ELF-1 (cell line): ENCODE data around the gene ACSBG1.

ENCODE experiments used
- DNase-seq: peaks from one replicate; pipeline ENCODE4 v3.0.0-alpha.2; 2016; ENCODE audit warnings: low read depth, low spot score

The ACSBG1 gene, protein sequence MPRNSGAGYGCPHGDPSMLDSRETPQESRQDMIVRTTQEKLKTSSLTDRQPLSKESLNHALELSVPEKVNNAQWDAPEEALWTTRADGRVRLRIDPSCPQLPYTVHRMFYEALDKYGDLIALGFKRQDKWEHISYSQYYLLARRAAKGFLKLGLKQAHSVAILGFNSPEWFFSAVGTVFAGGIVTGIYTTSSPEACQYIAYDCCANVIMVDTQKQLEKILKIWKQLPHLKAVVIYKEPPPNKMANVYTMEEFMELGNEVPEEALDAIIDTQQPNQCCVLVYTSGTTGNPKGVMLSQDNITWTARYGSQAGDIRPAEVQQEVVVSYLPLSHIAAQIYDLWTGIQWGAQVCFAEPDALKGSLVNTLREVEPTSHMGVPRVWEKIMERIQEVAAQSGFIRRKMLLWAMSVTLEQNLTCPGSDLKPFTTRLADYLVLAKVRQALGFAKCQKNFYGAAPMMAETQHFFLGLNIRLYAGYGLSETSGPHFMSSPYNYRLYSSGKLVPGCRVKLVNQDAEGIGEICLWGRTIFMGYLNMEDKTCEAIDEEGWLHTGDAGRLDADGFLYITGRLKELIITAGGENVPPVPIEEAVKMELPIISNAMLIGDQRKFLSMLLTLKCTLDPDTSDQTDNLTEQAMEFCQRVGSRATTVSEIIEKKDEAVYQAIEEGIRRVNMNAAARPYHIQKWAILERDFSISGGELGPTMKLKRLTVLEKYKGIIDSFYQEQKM

DNA sequence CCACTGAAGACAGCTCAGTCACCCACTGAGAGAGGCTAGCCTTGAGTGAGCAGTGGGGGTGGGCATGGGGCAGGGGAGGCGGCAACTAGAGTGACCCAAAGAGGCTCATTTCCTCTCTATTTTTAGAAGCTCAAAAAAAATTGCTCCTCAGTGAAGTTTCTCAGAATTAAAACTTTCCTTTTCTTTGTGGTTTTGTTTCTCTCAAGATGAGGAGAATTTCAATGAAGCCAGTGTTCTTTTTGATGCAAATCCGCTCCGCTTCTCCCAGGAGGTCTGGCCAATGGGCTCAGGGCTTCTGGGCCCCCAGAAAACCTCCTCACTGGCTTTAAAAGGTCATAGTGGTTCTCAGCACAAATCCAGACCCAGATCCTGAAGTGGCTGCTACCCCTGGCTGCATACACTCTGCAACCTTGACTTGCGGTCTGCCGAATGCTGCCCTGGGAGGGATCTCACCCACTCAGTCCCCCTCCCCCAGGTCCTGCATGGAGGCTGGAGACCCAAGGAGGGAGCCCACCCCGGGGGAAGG is at the start of gene ACSBG1:
Gene ACSBG1, minus strand, starts transcription at position 51 of the 526 bp plus-strand sequence. CDS start 64 bp downstream, outside the sequence.
- no peak for DNase-seq

DNA sequence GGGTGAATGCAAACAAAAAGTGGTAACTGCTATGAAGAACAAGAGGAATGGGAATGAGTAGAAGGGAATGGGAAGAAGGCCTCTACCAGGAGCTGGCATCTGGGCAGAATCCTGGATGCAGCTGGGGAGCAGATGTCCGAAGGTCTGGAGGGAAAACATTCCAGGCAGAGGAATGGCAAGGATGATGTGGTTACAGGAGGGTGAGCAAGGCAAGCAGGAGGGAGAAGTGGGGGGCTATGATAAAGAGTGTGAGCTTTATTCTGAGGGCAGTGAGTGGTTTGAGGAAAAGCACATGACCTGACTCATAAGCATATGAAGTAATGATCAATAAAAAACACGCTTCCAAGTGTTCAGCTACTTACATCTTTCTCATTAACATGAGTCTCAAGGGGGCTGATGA is 48.0 kb upstream of the ACSBG1 start:
- DNase-seq, result no peak

DNA sequence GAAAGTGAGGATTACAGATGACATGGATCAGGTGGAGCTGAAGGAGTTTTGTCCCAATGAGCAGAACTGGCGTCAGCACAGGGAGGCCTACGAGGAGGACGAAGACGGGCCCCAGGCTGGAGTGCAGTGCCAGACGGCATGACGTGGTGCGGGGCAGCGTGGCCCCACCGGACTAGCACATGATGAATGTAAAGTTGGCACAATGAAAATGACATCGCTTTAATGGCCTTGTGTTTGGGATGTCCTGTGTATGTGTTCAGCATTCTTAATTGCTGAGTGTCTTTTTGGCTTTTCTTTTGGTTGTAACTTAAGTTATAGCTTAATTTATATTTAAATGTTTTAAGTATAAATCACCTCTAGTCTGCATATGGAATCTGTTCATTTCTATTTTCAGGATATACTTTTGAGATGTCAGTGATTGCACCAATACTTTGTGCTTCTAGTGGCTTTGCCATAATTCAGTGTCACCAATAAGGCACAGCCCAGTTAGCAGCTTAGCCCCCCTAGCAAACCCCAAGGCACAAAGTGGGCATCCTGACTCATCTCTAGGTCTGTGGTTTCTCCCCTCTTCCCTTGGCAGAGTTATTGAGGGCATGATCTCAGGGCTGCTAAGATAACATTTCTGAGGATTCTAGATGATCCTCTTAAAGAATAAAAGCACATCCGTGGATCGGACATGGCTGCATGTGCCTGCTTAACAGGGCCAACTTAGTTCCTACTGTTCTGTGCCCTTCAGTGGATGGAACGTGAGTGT is 46.1 kb upstream of the ACSBG1 start:
- no peak for DNase-seq

DNA sequence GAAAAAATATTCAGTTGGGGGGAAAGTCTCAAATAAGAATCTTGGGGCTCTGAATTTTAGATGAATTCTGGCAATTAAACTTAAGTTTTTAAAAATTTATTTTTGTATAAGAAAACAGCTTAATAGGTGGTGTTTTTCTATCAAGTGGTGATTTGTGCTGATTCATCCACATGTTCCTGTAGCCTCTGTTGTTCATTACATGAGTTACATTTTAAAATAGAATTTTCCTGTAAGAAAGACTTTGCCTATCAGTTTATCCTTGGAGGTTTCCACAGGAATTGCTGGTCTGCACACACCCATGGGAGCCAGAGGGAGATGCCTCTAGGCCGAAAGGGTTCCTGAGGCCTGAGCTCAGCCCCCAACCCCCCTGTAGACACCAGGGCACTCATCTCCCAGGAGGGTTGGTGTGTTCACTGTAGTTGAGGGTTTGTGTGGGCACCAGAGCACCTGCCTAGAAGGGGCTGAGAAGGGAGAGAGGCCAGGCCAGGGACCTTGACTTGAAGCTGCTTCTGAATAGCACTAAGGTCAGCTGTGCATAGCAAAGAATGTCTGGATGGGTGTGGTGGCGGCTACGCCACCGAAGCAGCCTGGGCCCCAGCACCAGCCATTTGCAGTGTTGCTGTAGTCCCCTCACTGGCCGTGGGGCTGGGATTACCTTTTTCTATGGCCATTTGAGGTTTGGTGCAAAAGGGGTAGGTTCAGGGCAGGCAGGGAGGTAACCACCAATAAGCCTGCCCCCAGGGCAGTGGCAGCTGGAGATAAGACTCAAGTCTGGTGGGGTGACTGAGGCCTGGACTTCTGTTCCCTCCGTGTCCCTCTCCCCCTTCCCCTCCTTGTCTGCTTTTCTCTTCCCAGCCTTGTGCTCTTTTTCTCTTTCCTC is 41.9 kb upstream of the ACSBG1 start:
- peak; percentile 48 for DNase-seq

DNA sequence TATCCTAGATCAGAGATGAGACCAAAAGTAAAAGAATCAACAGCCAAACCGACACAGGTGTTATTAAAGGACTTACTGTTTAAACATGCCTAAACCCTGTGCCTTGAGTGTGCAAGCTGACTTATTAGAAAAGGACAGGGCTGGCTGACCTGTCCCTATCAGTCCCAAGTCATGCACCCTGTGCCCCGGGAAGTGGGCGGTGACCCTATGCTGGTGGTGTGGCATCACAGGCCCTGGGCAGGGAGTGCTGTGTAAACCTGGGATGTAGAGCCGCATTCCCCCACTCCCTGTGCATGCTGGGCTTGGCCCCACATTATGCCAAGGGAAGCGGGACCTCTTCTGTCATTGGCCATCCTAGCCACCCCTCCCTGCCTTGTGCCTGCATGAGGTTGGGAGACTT is 40.6 kb upstream of the ACSBG1 start:
- no peak for DNase-seq

DNA sequence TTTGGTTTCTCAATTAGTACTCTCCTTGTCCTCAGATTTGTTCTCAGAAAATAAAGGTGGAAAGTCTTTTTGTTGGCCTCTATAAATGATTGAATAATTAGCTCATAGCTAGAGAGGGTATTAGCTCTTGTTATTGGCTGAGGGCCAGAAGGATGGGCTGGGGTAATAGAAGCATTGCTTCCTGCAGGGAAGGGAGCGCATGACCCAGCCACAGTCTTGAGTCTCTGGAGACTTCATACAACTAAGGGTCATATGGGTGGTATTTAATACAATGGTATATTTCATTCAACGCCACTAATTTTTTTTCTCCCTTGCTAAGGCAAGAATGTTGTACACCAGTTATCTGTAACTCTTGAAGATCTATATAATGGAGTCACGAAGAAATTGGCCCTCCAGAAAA is 38.4 kb upstream of the ACSBG1 start:
- DNase-seq, result no peak

DNA sequence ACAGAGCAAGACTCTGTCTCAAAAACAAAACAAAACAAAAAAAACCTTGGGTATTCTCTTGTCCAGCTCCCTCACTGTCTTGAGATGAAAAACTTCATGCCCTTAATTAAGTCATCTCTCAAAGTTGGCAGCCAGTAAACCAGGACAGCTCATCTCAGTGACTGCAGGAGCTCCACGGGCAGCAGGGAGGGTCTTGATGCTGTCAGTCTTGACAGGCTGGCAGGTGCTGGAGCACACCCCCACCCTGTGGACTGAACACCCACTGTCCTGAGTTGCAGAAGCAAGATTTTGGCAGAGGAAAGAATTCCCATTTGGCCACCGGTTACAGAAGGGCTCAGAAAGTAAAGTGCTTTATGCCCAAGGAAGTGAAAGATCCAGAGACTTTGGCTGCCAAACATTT is 38.0 kb upstream of the ACSBG1 start:
- no peak for DNase-seq

DNA sequence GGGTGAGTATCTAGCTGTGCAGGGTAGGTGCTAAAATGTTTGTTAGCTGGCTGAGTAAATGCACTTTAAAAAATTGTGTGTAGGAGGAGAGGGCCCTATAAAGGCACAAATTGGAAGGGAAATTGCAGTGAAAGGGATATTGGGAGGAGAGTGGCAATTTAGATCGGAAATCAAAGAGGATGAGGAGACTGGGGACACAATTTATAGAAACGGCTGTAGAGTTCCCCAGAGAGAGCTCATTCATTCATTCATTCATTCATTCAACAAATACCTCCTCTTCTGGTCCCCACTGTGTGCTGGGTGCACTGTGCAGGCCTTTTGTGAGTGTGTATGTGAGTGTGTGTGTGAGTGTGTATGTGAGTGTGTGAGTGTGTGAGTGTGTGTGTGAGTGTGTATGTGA is 32.4 kb upstream of the ACSBG1 start:
- no peak for DNase-seq

DNA sequence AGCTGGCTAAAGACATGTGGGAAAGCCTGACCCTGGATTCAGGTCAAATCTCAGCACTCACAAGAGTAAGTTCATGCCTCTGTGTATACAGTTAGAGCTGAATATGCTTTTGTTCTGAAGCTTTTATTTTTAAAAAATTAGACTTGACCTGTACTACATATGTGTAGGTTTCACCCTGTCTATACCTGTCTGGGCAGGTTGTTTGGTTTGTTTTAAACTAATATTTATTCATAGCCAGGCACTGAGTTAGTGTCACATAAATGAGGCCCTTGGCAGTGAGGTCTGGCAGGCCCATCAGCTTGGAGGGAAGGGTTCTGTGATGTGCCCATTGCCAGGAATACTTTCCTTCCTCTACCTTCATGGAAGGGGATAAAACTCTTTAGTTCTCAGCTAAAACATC is 31.9 kb upstream of the ACSBG1 start:
- no peak for DNase-seq

DNA sequence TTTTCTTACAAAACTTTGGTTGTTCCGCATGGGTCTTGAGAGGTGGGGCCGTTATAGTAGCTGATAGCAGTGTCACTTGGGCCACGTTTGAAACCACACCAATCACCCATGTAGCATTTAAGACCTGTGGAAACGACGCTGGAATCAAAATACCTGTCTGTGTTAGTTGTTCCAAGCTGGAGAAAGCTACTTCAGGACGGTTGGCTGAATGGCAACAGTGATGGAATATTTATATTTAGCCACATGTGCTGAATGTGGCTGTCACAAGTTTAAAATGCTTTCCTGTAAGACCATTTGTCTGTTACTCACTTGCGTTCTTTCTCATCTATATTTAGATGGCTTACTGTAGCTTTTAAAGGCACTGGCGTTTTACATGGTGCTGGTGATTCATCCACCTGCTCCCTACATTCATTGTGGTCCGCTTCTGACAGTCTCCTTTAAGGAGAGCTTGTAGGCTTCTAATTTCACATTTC is 31.4 kb upstream of the ACSBG1 start:
- no peak for DNase-seq

DNA sequence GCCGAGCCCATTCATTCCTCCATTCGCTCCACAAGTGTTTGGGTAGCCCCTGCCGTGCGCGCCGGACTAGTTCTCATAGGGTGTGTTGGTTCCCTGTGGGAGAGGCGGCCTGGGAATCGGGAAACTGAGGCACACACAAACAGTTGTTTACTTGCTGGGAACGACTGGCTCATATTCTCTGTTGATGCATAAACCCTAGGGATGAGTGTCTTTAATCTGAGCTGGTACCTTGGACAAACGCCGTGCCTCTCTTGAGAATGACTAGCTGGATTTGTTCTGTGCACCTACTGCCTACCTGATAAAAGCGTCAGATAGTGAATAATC is 30.7 kb upstream of the ACSBG1 start:
- no peak for DNase-seq

DNA sequence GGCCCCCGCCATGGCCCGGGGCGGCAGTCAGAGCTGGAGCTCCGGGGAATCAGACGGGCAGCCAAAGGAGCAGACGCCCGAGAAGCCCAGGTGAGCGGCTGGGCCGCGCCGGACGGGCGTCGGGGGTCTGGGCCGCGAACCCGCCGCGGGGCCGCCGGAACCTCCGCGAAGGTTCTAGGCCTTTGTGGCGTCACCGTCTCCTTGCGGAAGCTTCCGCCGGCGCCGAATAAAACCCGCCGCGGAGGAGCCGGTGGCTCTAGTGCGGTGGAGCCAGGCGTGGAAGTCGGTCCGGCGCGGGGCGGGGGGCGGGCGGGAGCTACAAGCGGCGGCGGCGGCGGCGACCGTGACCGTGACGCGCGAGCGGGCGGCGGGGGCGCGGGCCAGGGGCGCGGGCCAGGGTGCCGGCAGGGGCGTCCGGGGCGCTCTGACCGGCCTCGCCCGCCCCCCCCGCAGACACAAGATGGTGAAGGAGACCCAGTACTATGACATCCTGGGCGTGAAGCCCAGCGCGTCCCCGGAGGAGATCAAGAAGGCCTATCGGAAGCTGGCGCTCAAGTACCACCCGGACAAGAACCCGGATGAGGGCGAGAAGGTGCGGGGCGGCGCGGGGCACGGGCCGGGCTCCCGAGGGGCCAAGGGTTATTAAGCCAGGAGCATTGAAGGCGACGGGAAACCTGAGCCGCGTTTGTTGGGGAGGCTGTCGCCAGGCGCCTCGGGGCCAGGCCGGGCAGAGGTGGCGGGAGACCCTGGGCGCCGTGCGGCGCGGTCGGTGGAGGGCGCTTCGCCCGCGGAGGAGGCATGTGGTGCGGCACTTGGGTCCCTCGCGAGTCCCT is 30.2 kb upstream of the ACSBG1 start, which contains the start of gene DNAJA4:
Gene DNAJA4, plus strand, starts transcription at position 259 of the 833 bp plus-strand sequence. Its CDS starts 202 bp downstream, at position 461.
- DNase-seq, result peak; percentile 62

DNA sequence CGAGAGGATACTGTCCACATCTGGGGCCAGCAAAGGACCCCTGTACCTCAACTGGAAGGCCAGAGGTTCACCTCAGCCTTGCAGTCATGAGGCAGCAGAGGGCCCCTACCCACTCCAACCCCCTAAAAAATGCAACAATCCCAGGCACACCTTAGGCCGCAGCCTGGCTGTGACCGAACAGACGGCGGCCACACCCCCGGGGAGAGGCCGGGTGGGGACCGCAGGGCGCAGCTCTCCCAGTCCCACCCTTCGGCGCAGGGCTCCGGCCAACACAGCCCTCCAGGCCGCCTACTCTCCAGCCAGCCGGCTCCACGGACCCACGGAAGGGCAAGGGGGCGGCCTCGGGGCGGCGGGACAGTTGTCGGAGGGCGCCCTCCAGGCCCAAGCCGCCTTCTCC is 29.5 kb upstream of the ACSBG1 start:
- DNase-seq, result no peak

DNA sequence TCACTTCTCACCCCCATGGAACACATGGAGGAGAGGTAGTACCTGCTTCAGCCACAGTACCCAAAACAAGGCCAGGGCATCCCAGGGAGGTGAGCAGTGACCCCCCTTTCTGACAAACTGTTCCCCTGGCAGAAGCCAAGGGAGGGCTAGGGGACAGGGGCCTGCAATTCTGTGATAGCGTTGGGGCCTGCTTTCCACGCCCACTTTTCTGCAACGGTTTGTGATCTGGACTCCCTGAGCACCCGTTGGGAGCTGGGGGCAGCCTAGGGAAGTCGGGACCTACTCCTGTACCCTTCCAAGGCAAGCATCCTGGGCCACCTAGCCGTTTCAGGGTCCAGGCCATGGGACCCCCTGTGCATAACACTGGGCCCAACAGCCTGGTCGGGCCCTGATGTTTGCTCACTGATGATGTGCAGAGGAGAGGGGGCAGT is 29.0 kb upstream of the ACSBG1 start:
- DNase-seq, result no peak

DNA sequence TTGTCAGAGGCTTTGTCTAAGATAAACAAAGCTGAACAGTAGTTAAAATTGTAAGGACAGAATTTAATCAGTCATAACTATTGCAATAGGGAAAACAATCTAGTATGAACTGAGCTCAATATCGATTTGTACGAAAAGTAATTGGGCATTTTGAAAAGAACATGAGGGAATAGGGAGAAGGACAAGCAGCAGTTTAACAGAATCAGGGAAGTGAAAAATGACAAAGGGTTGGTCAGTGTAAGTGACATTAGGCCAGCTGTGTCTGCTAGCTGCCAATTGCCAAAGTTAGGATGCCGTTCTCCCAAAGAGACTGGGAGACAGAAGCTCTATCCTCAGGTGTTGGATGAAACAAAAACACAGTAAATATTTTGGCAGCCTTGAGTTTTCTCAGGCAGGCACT is 26.7 kb upstream of the ACSBG1 start:
- no peak for DNase-seq

DNA sequence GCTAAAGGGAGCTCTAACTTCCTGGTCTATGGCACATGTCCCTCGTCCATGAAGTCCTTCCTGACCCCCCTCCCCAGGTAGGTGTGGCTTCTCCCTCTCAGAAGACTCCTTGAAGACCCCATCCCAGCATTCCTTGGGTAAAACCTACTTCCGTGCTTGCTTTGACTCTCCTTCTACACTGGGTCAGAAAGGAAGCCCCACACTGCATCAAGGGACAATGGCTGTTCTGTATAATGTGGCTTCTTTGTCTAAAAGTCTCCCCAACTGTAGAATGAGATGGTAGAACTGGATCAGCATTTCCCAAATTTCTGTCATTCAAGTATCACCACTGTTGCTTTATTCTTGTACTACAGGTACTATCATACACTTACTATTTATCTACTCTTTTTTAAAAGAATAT is 26.1 kb upstream of the ACSBG1 start:
- DNase-seq, result no peak

DNA sequence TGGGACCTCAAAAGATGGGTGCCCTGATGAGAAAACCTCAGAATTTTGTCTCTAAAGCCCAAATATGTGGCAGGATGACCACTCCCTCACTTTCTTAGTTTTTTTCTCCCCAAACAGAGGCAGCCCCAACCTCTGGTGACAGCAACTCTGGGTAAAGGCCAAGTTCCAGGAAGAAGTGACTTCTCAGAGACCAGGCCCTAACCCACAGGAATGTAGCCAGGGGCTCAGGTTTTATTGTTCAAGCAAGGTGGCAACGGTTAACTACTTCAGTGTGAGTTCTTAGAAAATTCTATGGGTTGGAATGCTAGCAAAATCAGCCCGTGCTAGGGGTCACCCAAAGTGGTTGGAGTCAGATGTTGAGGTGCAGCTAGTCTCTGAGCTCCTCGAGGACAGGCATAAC is 24.9 kb upstream of the ACSBG1 start:
- no peak for DNase-seq

DNA sequence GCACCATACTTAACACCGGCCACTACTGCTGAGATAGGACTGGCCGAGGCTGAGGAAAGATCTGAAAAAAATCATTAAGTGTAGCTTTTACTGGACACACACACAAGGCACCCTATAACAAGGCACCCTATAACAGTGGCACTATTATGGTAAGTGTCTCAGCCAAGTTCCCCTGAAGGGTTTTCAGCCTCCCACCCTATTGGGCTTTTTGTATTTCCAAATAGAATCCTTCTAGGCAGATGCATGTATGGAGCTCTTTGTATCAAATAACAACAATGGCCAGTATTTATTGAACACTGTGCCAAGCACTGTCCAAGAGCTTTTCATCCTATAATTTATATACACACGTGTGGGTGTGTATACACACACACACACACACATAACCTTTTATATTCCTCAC is 23.3 kb upstream of the ACSBG1 start:
- DNase-seq, result no peak

DNA sequence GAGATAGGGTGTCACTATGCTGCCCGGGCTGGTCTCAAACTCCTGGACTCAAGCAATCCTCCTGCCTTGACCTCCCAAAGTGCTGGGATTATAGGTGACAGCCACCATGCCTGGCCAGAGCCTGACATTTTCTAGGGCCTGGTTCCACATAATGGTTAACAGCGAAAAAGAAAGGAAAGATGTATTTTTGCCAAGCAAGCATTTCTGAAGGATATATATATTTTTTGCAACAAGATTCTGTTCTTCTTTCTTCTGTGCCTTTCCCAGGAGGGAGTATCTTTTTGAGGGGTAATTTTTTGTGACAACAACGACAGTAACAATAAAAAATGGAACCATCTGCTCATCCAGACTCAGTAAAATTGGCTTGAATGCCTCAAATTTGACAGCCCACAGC is 21.7 kb upstream of the ACSBG1 start:
- no peak for DNase-seq

DNA sequence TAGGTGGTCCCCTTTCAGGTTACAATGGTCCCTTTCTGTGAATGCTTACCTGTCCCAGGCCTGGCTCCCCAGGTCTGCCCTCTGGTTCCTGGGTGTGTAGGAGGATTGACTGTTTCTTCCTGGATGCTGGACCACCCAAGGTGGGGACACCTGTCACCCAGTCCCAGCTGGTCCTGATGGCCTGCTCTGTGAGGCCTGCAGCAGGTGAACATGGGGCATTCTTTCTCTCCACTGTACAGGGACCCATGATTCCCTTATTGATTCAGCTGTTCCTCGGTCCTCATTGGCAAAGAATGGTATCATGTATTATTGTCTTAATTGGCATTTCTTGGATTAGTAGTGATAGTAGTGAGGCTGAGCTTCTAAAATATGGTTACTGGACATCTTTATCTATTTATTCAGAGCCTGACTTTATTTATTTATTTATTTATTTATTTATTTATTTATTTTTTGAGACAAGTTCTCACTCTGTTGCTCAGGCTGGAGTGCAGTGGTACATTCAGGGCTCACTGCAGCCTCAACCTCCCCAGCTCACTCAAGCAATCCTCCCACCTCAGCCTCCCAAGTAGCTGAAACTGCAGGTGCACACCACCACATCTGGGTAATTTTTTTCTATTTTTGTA is 21.2 kb upstream of the ACSBG1 start:
- DNase-seq, result no peak
